RWPE2 (cell line): ENCODE data around the gene BCLAF1.
A peak's percentile ranks its signal among the peaks of the same experiment; 100 is the strongest.

Source experiments
- ATAC-seq: fragments of 200-7000 bp; cut with Tn5 transposase; 3 replicates; pipeline ENCODE4 v1.9.1; 2021; ENCODE audit warnings: low read depth
- DNase-seq: peaks from one replicate; pipeline ENCODE4 v3.0.0-alpha.2; 2020; ENCODE audit warnings: low spot score
- H3K27ac ChIP-seq: fragments of 450-650 bp; 2 replicates; pipeline ENCODE4 v1.5.1; 2017; ENCODE audit warnings: mild to moderate bottlenecking; ENCODE audit not compliant: poor library complexity, severe bottlenecking
- H3K27me3 ChIP-seq: fragments of 250-450 bp; sonication (Bioruptor Pico); 2 replicates; pipeline ENCODE4 v1.5.1; 2021; ENCODE audit warnings: mild to moderate bottlenecking, moderate library complexity; ENCODE audit not compliant: insufficient read depth, poor library complexity, severe bottlenecking
- H3K36me3 ChIP-seq: fragments of 250-450 bp; sonication (Bioruptor Pico); 2 replicates; pipeline ENCODE4 v1.5.1; 2020; ENCODE audit warnings: low read depth, mild to moderate bottlenecking, moderate library complexity
- H3K4me1 ChIP-seq: fragments of 250-450 bp; sonication (Bioruptor Pico); 2 replicates; pipeline ENCODE4 v1.5.1; 2021; ENCODE audit warnings: mild to moderate bottlenecking, moderate library complexity; ENCODE audit not compliant: insufficient read depth, poor library complexity, severe bottlenecking
- H3K4me3 ChIP-seq: fragments of 250-450 bp; sonication (Bioruptor Pico); 2 replicates; pipeline ENCODE4 v1.5.1; 2021; ENCODE audit warnings: mild to moderate bottlenecking, moderate library complexity; ENCODE audit not compliant: severe bottlenecking
- H3K9me3 ChIP-seq: fragments of 250-450 bp; sonication (Bioruptor Pico); 2 replicates; pipeline ENCODE4 v1.5.1; 2021; ENCODE audit warnings: mild to moderate bottlenecking, moderate library complexity; ENCODE audit not compliant: severe bottlenecking
- TF ChIP-seq, protein P1 (sequence below): fragments of 450-650 bp; IDR thresholded peaks from one replicate; pipeline ENCODE4 v1.5.1; 2017; ENCODE audit warnings: mild to moderate bottlenecking, moderate library complexity; ENCODE audit not compliant: poor library complexity, severe bottlenecking

Gene BCLAF1

DNA sequence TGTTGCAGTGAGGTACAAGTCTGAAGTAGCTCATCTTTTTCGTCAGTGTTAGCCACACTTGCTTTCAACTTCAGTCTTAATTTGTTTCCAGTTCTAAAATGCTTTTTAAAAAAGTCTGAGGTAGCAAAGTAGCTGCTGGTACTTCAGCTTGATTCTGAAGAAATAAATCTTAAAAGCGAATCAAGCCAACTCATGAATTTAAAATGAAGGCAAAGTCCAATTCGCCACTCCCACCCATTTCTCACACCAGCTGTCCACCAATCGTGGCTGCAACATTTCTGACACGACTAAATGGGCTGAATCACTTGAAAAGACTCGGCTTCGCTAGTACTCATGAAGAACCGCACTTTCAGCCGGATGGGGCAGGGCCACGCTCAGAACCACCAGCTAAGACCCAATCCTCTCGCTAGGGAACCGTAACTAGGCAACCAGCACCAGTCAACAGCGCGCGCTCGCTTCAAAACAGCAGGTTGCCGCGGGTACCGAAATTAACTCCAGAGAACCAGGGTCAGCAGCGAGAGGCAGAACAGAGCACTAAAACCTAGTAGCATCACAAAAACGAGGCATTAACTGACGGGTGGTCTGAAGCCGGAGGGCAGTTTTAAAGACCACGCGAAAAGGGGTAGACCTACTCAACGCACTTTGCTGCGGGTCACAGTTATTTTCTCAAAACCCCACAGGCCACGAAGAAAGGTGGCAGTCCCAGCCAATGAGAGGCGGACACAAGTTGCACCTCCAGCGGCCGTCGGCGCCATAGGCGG is 900 bp downstream of the BCLAF1 start:
- Histone ChIP-seq H3K9me3 (no peaks in the 10 kb centered on the region), H3K27me3 (no peaks in the 10 kb centered on the region), H3K36me3 (peaks cover 23% of the 10 kb centered on the region), H3K4me1 (peaks cover 27% of the 10 kb centered on the region), H3K27ac (peak overlapping the region; percentile 92), H3K4me3 (peak overlapping the region; percentile 91)
- DNase-seq (peak; percentile 86), ATAC-seq (peak; percentile 67)
- TF ChIP-seq, protein P1, sequence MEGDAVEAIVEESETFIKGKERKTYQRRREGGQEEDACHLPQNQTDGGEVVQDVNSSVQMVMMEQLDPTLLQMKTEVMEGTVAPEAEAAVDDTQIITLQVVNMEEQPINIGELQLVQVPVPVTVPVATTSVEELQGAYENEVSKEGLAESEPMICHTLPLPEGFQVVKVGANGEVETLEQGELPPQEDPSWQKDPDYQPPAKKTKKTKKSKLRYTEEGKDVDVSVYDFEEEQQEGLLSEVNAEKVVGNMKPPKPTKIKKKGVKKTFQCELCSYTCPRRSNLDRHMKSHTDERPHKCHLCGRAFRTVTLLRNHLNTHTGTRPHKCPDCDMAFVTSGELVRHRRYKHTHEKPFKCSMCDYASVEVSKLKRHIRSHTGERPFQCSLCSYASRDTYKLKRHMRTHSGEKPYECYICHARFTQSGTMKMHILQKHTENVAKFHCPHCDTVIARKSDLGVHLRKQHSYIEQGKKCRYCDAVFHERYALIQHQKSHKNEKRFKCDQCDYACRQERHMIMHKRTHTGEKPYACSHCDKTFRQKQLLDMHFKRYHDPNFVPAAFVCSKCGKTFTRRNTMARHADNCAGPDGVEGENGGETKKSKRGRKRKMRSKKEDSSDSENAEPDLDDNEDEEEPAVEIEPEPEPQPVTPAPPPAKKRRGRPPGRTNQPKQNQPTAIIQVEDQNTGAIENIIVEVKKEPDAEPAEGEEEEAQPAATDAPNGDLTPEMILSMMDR, result peak; percentile 5

DNA sequence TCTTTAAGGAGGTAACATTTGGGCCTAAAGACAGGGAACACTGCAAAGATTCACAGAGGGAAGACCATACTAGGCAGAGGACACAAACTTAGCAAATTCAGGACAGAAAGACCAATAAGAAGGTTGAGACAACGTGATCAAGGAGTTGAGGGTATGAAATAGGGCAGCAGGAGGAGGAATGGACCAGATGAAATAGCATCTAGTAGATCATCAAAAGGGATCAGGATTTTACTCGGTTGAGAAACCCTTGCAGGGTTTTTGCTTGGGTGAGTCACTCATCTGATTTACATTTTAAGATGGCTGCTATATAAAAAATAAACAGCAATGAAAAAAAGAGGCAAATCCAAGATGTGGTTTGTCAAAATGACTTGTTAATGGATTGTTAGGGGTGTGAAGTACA is 4.7 kb downstream of the BCLAF1 start:
- peaks cover 55% of the 10 kb centered on the region for H3K36me3 ChIP-seq
- ATAC-seq, result no peak
- no peaks in the 10 kb centered on the region for H3K9me3 ChIP-seq
- peaks cover 43% of the 10 kb centered on the region for H3K4me1 ChIP-seq
- H3K27me3 ChIP-seq, result no peaks in the 10 kb centered on the region
- no peak for DNase-seq
- TF ChIP-seq, protein P1, result no peak
- H3K4me3 ChIP-seq, result no peak overlapping the region
- no peak overlapping the region for H3K27ac ChIP-seq

DNA sequence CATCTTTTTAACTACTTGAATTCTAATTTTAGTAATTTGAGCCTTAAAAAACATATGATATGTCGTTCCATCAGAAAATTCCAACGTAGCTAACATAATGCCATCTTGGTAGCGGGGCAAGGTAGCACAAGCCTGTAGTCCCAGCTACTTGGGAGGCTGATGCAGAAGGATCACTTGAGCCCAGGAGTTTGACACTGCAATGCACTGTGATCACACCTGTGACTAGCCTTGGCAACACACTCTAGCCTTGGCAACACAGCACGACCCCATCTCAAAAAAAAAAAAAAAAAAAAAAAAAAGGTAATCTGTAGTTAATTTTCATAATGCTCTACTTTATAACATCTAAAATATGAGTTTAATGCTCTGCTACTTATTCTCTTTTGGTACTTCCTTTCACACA is 6.7 kb downstream of the BCLAF1 start:
- H3K27ac ChIP-seq, result no peak overlapping the region
- H3K4me1 ChIP-seq, result peaks cover 43% of the 10 kb centered on the region
- H3K4me3 ChIP-seq, result no peak overlapping the region
- peaks cover 61% of the 10 kb centered on the region for H3K36me3 ChIP-seq
- no peaks in the 10 kb centered on the region for H3K27me3 ChIP-seq
- ATAC-seq (no peak), DNase-seq (no peak)
- TF ChIP-seq, protein P1, result no peak
- no peaks in the 10 kb centered on the region for H3K9me3 ChIP-seq

DNA sequence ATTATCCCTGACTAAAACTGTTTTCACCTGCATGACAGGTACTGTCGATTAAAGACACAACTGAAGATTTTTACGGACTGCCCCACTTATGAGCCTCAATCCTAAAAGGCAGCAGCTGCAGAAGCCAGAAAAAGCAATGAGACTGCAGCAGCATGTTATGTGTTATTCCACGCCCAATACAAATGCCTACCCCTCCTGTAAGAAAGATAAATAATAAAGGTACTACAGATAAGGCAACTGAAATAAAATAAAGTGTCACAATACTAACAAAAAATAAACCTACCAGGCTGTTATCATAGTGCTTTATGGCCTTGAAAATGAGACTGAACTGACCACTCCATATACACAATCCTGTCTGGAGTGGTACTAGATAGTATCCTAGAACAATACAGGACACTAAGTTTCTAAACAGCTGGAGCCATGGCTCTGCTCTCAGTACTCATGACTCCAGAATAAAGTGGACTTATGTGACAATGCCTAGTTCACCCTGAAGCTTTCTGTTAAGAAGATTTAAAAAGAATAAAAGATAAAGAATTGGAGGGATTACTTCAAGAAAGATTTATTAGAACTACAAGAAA is 9.5 kb downstream of the BCLAF1 start:
- Histone ChIP-seq H3K9me3 (no peaks in the 10 kb centered on the region), H3K27me3 (no peaks in the 10 kb centered on the region), H3K36me3 (peaks cover 79% of the 10 kb centered on the region), H3K27ac (no peak overlapping the region), H3K4me1 (peaks cover 31% of the 10 kb centered on the region), H3K4me3 (no peak overlapping the region)
- ATAC-seq (no peak), DNase-seq (no peak)
- TF ChIP-seq, protein P1, result no peak

DNA sequence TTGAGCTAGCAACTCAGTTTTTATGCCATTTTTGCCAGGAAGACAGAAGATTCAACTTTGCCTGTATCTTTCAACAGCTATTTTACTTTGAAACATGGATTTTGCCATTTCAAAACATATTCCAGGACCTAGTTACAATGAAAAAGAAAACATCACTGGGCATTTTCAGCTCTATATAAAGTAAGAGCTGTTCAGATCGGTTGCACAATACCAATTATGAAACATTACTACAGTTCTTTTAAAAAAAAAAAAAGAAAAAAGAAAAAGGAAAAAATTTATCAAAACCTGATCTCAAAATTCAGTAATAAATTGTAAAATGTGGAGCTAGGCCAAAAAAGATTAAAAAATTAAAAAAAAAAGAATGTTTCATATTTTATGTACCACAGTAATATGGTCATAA is 15.6 kb downstream of the BCLAF1 start:
- no peaks in the 10 kb centered on the region for H3K9me3 ChIP-seq
- H3K36me3 ChIP-seq, result peaks cover 96% of the 10 kb centered on the region
- ATAC-seq, result no peak
- DNase-seq, result no peak
- H3K27me3 ChIP-seq, result no peaks in the 10 kb centered on the region
- no peak overlapping the region for H3K27ac ChIP-seq
- TF ChIP-seq, protein P1, result no peak
- no peak overlapping the region for H3K4me3 ChIP-seq
- no peaks in the 10 kb centered on the region for H3K4me1 ChIP-seq
